ENCODE measurements around the gene MAP3K6. TPM values are rescaled to one million over a fixed set of nuclear protein-coding genes. Genes with fewer than 3 reads are reported as not detected.

The MAP3K6 gene
- total RNA-seq, 1 experiment from 2014 or later: 25.1 TPM

GRCh38 chr1:27346991-27347624 is 19.7 kb downstream of the MAP3K6 start:
- Histone ChIP-seq H3K79me2 (ENCODE audit: low read depth) (no peaks in the 10 kb centered on the region), H2AFZ (no peak overlapping the region), H3K27me3 (ENCODE audit: insufficient read depth, low read depth) (no peaks in the 10 kb centered on the region), H3K4me2 (no peak overlapping the region), H3K4me3 (no peak overlapping the region), H3K9me3 (ENCODE audit: insufficient read depth, low read depth) (no peaks in the 10 kb centered on the region), H3K27ac (no peak overlapping the region), H4K20me1 (ENCODE audit: insufficient read depth) (no peaks in the 10 kb centered on the region), H3K9me2 (ENCODE audit: insufficient read depth) (no peaks in the 10 kb centered on the region), H3K4me1 (replicated peaks; ENCODE audit: insufficient read depth) (peaks cover 11% of the 10 kb centered on the region), H3F3A (ENCODE audit: insufficient read depth, low read depth) (peaks cover 11% of the 10 kb centered on the region; the same call in 1 of the 2 replicates), H3K36me3 (ENCODE audit: low read depth) (no peaks in the 10 kb centered on the region)
- CTCF ChIA-PET: no interaction called here
- POLR2A ChIA-PET (ENCODE audit: unreplicated experiment): interaction anchor here (0.8 kb wide), 1 partner anchor 18 kb away, joined by 24 read pairs; no protein-coding TSS in a partner anchor
- DNase-seq: peak in 1 of 2 experiments; percentile 19
- no TSS peak for BruUV-seq (replicated peaks)
- TF ChIP-seq EZH2 (IDR thresholded peaks at IDR 0.05; ENCODE audit: low read depth) (no peak), CTCF (conservative IDR thresholded peaks at IDR 0.05) (no peak)
- intact Hi-C loops (cut with micrococcal nuclease; ENCODE audit: unreplicated experiment): no loop called here

DNA sequence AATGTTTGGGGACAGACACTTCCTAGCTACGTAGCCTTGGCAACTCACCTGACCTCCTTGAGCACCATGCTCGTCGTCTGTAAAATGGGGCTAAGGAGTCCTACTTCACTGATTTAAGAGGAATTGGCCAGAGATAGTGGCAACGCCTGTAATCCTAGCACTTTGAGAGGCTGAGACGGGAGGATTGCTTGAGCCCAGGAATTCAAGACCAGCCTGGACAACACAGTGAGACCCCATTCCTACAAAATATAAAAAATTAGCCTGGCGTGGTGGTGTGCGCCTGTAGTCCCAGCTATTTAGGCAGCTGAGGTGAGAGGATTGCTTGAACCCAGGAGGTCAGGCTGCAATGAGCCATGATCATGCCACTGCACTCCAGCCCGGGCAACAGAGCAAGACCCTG is 20.4 kb downstream of the MAP3K6 start:
- Histone ChIP-seq H3F3A (ENCODE audit: insufficient read depth, low read depth) (peaks cover 11% of the 10 kb centered on the region; the same call in 1 of the 2 replicates), H4K20me1 (ENCODE audit: insufficient read depth) (no peaks in the 10 kb centered on the region), H3K27me3 (ENCODE audit: insufficient read depth, low read depth) (no peaks in the 10 kb centered on the region), H3K27ac (no peak overlapping the region), H3K36me3 (ENCODE audit: low read depth) (no peaks in the 10 kb centered on the region), H3K79me2 (ENCODE audit: low read depth) (no peaks in the 10 kb centered on the region), H3K9me3 (ENCODE audit: insufficient read depth, low read depth) (no peaks in the 10 kb centered on the region), H3K4me2 (no peak overlapping the region), H2AFZ (no peak overlapping the region), H3K9me2 (ENCODE audit: insufficient read depth) (no peaks in the 10 kb centered on the region), H3K4me1 (replicated peaks; ENCODE audit: insufficient read depth) (peaks cover 16% of the 10 kb centered on the region), H3K4me3 (no peak overlapping the region)
- TF ChIP-seq EZH2 (IDR thresholded peaks at IDR 0.05; ENCODE audit: low read depth) (no peak), CTCF (conservative IDR thresholded peaks at IDR 0.05) (no peak)
- ChIA-PET CTCF (no interaction called here), POLR2A (ENCODE audit: unreplicated experiment) (no interaction called here)
- BruUV-seq (replicated peaks): no TSS peak
- DNase-seq: no peak
- intact Hi-C loops (cut with micrococcal nuclease; ENCODE audit: unreplicated experiment): no loop called here

GRCh38 chr1:27345272-27345671 is 21.5 kb downstream of the MAP3K6 start:
- H3K27ac ChIP-seq: no peak overlapping the region
- no peaks in the 10 kb centered on the region for H3K9me2 ChIP-seq (ENCODE audit: insufficient read depth)
- BruUV-seq (replicated peaks): no TSS peak
- no peaks in the 10 kb centered on the region for H3K9me3 ChIP-seq (ENCODE audit: insufficient read depth, low read depth)
- intact Hi-C loops (cut with micrococcal nuclease; ENCODE audit: unreplicated experiment): no loop called here
- H3K4me1 ChIP-seq (replicated peaks; ENCODE audit: insufficient read depth): peaks cover 26% of the 10 kb centered on the region
- H4K20me1 ChIP-seq (ENCODE audit: insufficient read depth): no peaks in the 10 kb centered on the region
- DNase-seq: no peak
- peaks cover 20% of the 10 kb centered on the region; the same call in 1 of the 2 replicates for H3F3A ChIP-seq (ENCODE audit: insufficient read depth, low read depth)
- H2AFZ ChIP-seq: no peak overlapping the region
- no peaks in the 10 kb centered on the region for H3K79me2 ChIP-seq (ENCODE audit: low read depth)
- no peaks in the 10 kb centered on the region for H3K36me3 ChIP-seq (ENCODE audit: low read depth)
- no peak overlapping the region for H3K4me3 ChIP-seq
- ChIA-PET CTCF (no interaction called here), POLR2A (ENCODE audit: unreplicated experiment) (interaction anchor here (0.6 kb wide), 1 partner anchor 1528 kb away, joined by 11 read pairs; no protein-coding TSS in a partner anchor)
- H3K27me3 ChIP-seq (ENCODE audit: insufficient read depth, low read depth): no peaks in the 10 kb centered on the region
- H3K4me2 ChIP-seq: no peak overlapping the region
- TF ChIP-seq EZH2 (IDR thresholded peaks at IDR 0.05; ENCODE audit: low read depth) (no peak), CTCF (conservative IDR thresholded peaks at IDR 0.05) (no peak)

Measured in PC-9 (cell line).